KMS-11 (cell line): Measurements from ENCODE around the gene ACVR1.

ENCODE experiments used
- H2AFZ ChIP-seq: fragments of 200-600 bp; sonication (generic); 2 replicates; pipeline ENCODE4 v1.6.1; 2016; ENCODE audit warnings: antibody characterized with exemption, mixed run types, low read depth
- H3K27ac ChIP-seq: fragments of 200-600 bp; sonication (generic); 2 replicates; pipeline ENCODE4 v1.6.1; 2016; ENCODE audit warnings: mild to moderate bottlenecking, mixed run types
- H3K27me3 ChIP-seq: fragments of 200-600 bp; sonication (generic); 2 replicates; pipeline ENCODE4 v1.6.1; 2017; ENCODE audit warnings: mild to moderate bottlenecking, low read depth, mixed run types, moderate library complexity; ENCODE audit not compliant: insufficient read depth
- H3K36me3 ChIP-seq: fragments of 200-600 bp; sonication (generic); 2 replicates; pipeline ENCODE4 v1.6.1; 2017; ENCODE audit warnings: mild to moderate bottlenecking, mixed run types; ENCODE audit not compliant: insufficient read depth
- H3K4me1 ChIP-seq: fragments of 200-600 bp; sonication (generic); 2 replicates; pipeline ENCODE4 v1.6.1; 2016; ENCODE audit warnings: mild to moderate bottlenecking, low read depth, mixed run types; ENCODE audit not compliant: poor library complexity, severe bottlenecking
- H3K4me2 ChIP-seq: fragments of 200-600 bp; sonication (generic); 2 replicates; pipeline ENCODE4 v1.7.0; 2016; ENCODE audit warnings: mild to moderate bottlenecking, mixed run types
- H3K4me3 ChIP-seq: fragments of 200-600 bp; sonication (generic); IDR thresholded peaks from 2 replicates; pipeline ENCODE4 v1.6.1; 2017; ENCODE audit warnings: low read depth, low read length, mixed read lengths; ENCODE audit not compliant: insufficient read depth
- H3K79me2 ChIP-seq: fragments of 200-600 bp; sonication (generic); 2 replicates; pipeline ENCODE4 v1.6.1; 2016; ENCODE audit warnings: low read depth, mixed run types; ENCODE audit not compliant: insufficient read depth
- H3K9ac ChIP-seq: fragments of 200-600 bp; sonication (generic); 2 replicates; pipeline ENCODE4 v1.6.1; 2016; ENCODE audit warnings: mild to moderate bottlenecking, mixed run types
- H4K20me1 ChIP-seq: fragments of 200-600 bp; sonication (generic); 2 replicates; pipeline ENCODE4 v1.6.1; 2016; ENCODE audit warnings: mild to moderate bottlenecking, mixed run types; ENCODE audit not compliant: insufficient read depth
- TF ChIP-seq, protein P1 (sequence below): fragments of 200-600 bp; sonication (generic); conservative IDR thresholded peaks from 2 replicates; pipeline ENCODE4 v1.6.1; 2017; ENCODE audit warnings: low read depth, mild to moderate bottlenecking, antibody characterized with exemption, low read length, moderate library complexity, mixed read lengths

Gene ACVR1

DNA sequence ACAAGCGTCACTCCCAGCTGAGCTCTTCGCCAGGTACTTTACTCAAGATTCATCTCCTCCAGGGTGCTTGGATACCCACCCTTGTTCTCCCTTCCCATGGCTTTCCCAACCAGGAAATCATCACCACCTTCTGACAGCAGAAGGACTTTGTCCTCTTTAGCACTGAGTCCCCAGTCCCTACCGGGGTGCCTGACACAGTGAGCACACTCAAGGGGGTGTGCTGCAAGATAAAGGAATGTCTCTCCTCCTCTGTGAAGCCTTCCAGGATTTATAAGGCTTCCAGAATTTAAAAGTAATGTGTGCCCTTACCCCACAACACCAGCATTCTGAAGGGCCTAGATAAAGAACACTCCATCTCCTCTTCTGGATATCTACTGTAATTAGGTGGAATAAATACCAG is 39.6 kb downstream of the ACVR1 start:
- TF ChIP-seq, protein P1, sequence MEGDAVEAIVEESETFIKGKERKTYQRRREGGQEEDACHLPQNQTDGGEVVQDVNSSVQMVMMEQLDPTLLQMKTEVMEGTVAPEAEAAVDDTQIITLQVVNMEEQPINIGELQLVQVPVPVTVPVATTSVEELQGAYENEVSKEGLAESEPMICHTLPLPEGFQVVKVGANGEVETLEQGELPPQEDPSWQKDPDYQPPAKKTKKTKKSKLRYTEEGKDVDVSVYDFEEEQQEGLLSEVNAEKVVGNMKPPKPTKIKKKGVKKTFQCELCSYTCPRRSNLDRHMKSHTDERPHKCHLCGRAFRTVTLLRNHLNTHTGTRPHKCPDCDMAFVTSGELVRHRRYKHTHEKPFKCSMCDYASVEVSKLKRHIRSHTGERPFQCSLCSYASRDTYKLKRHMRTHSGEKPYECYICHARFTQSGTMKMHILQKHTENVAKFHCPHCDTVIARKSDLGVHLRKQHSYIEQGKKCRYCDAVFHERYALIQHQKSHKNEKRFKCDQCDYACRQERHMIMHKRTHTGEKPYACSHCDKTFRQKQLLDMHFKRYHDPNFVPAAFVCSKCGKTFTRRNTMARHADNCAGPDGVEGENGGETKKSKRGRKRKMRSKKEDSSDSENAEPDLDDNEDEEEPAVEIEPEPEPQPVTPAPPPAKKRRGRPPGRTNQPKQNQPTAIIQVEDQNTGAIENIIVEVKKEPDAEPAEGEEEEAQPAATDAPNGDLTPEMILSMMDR, result no peak

DNA sequence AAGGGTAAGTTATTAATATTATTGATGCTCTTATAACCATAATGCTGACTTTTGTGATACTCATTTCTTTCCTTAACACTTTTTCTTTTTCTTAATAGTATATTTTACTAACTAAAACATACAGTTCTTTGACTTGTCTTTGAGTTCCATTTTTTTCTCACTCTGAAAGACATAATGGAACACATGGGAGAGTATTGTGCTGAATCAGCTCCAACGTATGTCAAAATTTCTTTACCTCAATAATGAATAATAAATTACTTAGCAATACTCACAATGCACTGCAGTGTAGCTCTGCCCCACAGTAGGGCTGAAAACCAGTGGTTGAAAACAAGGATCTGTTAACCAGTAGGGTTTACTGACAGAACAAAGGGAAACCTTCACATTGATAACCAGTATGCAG is 40.7 kb downstream of the ACVR1 start:
- Histone ChIP-seq H3K79me2 (no peaks in the 10 kb centered on the region), H3K4me2 (no peak overlapping the region), H3K9ac (no peak overlapping the region), H3K27ac (no peak overlapping the region), H3K4me1 (peaks cover 36% of the 10 kb centered on the region), H4K20me1 (no peaks in the 10 kb centered on the region), H2AFZ (no peak overlapping the region), H3K4me3 (no peak overlapping the region), H3K27me3 (no peaks in the 10 kb centered on the region), H3K36me3 (no peaks in the 10 kb centered on the region)
- TF ChIP-seq, protein P1, result no peak

More for the DNA sequence above, 39.6 kb downstream of the ACVR1 start:
- H2AFZ ChIP-seq, result no peak overlapping the region
- no peak overlapping the region for H3K4me3 ChIP-seq
- no peaks in the 10 kb centered on the region for H4K20me1 ChIP-seq
- no peak overlapping the region for H3K4me2 ChIP-seq
- no peaks in the 10 kb centered on the region for H3K27me3 ChIP-seq
- H3K36me3 ChIP-seq, result no peaks in the 10 kb centered on the region
- H3K27ac ChIP-seq, result no peak overlapping the region
- no peak overlapping the region for H3K9ac ChIP-seq
- H3K4me1 ChIP-seq, result peaks cover 38% of the 10 kb centered on the region
- H3K79me2 ChIP-seq, result no peaks in the 10 kb centered on the region

DNA sequence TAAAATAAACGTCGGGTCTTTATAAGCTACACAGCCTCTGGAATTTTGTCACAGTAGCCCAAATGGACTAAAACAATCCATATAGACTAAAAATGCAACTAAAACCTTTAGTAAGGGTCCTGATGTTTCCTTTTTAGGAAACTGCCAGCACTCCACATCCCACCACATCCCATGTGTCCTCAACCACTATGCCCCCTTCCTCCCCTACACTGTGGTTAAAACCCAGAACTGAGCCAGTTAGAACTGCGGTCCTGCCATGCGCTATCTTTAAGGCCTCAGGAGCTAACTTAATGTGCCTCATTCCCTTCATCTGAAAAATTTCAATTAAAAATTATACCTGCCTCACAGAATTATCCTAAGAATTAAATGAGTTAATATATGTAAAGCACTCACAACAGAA is 41.1 kb downstream of the ACVR1 start:
- H4K20me1 ChIP-seq, result no peaks in the 10 kb centered on the region
- H3K27ac ChIP-seq, result no peak overlapping the region
- peaks cover 32% of the 10 kb centered on the region for H3K4me1 ChIP-seq
- H2AFZ ChIP-seq, result no peak overlapping the region
- H3K79me2 ChIP-seq, result no peaks in the 10 kb centered on the region
- no peak overlapping the region for H3K4me2 ChIP-seq
- TF ChIP-seq, protein P1, result no peak
- H3K4me3 ChIP-seq, result no peak overlapping the region
- no peaks in the 10 kb centered on the region for H3K36me3 ChIP-seq
- H3K27me3 ChIP-seq, result no peaks in the 10 kb centered on the region
- H3K9ac ChIP-seq, result no peak overlapping the region

DNA sequence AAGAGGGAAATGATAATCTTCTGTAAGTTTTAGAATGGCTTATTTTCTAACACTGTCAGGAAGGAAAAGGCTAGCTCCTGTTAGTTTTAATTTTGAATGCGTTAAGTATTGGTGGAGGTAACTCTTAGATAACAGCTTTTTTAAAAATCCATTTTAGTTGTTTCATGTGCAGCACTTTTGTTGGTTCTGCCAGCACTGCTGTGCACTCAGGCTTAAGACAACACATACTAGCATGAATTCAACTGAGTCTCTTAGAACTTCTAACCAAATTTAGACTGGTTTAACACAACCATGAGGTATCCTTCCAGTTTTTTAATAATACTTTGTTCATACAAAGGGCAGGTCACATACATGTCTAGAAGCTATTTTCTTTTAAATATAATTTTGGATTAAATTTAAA is 42.4 kb downstream of the ACVR1 start:
- no peaks in the 10 kb centered on the region for H3K79me2 ChIP-seq
- H3K36me3 ChIP-seq, result no peaks in the 10 kb centered on the region
- no peak overlapping the region for H2AFZ ChIP-seq
- TF ChIP-seq, protein P1, result no peak
- peaks cover 19% of the 10 kb centered on the region for H3K4me1 ChIP-seq
- H4K20me1 ChIP-seq, result no peaks in the 10 kb centered on the region
- no peak overlapping the region for H3K4me3 ChIP-seq
- H3K9ac ChIP-seq, result no peak overlapping the region
- H3K27me3 ChIP-seq, result no peaks in the 10 kb centered on the region
- H3K4me2 ChIP-seq, result no peak overlapping the region
- H3K27ac ChIP-seq, result no peak overlapping the region
